Right kidney (tissue), 1 donor: ENCODE results near the gene EML6.

Source experiments
- DNase-seq: peaks from one replicate; pipeline ENCODE4 v3.0.0-alpha.2; 2016

The EML6 gene

GRCh38 chr2:54879598-54880332 is 156.3 kb downstream of the EML6 start:
- no peak for DNase-seq

DNA sequence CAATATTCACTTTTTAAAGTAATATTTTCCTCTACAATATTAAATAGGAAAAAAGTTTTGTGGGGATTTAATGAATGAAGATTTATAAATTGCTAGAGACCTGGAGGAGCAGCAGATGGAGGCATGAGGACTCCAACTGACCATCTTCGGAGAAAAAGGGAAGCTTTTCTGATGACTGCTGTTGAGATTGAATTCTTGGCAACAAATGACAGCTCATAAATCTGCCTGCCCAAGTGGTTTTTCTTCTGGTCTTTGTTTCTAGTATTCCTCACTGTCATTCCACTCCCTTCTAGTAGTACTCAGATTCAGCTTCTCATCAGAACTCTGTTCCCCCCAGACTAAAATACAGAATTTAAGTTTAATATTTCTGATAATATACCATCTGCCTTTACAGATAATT is 157.0 kb downstream of the EML6 start:
- DNase-seq = no peak

- no peak for DNase-seq
These were observed 158.3 kb downstream of the EML6 start for GRCh38 chr2:54881759-54882158.

- no peak for DNase-seq
These were observed 162.4 kb downstream of the EML6 start for GRCh38 chr2:54885891-54886290.

GRCh38 chr2:54887850-54888545 is 164.5 kb downstream of the EML6 start:
- no peak for DNase-seq

DNA sequence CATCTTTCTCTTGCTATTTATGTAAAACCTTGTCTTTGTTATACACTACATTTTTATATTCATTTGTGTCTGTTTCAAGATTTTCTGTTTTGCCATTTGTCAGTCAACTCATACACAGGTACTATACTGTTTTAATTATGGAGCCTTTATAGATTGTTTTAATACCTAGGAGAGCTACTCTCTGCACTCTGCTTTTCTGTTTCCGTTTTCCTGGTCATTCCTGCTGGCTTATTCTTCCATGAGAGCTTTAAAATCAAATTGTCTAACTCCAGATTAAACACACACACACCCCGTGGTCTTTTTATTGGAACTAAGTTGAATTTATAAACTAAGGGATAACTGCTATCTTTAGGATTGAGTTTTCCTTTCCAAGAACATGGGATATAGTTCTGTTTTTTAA is 165.6 kb downstream of the EML6 start:
- DNase-seq = no peak

DNA sequence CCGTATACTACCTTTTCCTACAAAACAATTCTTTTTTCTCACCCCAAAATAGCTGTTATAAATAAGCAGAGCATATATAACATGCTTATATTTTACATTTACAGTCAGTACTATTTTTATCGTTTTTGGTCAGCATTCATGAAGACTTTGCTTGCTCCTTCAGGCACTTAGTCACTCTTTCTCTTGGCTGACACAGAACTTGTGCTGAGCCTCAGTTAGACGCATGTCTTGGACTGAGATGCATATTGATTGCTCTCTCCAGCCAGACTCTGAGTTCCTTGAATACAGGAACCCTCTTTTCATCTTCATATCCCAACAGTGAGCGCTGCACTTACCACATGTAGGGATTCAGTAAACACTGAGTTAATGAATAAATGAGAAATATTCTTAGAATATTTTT is 168.4 kb downstream of the EML6 start:
- no peak for DNase-seq

DNA sequence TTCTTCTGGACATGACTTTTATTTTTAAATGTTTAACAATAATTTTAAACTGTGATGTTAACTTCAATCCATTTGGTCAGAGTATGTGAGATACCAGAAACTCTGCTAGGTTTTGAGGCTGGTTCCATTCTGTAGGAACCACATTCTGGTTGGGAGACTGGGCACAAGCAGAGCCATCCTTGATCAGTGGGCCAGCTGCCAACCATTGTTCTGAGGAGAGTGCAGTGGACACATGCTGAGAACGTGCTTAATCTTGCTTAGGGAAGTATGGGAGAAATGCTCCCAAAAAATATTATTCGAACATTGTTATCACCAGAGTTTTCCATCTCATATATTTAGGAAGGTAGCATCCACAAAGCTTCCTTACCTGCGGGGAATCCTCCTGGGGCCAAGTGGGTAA is 171.0 kb downstream of the EML6 start:
- no peak for DNase-seq

DNA sequence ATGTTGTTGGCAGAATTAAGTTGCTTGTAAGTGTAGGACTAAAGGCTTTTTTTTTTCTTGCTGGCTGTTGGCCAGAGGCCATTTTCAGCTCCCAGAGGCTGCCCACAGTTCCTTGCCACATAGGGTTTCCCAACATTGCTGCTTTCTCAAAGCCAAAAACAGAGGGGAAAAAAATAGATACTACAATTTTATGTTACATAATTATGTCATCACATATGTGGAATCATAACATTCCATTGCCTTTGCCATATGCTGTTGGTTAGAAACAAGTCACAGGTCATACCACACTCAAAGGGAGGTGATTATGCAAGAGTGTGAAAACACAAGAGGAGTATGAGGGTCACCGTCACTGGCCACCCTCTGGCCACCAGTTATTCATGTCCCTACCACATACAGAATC is 172.3 kb downstream of the EML6 start:
- DNase-seq = no peak

- no peak for DNase-seq
These were observed 174.2 kb downstream of the EML6 start for GRCh38 chr2:54897420-54898310.

DNA sequence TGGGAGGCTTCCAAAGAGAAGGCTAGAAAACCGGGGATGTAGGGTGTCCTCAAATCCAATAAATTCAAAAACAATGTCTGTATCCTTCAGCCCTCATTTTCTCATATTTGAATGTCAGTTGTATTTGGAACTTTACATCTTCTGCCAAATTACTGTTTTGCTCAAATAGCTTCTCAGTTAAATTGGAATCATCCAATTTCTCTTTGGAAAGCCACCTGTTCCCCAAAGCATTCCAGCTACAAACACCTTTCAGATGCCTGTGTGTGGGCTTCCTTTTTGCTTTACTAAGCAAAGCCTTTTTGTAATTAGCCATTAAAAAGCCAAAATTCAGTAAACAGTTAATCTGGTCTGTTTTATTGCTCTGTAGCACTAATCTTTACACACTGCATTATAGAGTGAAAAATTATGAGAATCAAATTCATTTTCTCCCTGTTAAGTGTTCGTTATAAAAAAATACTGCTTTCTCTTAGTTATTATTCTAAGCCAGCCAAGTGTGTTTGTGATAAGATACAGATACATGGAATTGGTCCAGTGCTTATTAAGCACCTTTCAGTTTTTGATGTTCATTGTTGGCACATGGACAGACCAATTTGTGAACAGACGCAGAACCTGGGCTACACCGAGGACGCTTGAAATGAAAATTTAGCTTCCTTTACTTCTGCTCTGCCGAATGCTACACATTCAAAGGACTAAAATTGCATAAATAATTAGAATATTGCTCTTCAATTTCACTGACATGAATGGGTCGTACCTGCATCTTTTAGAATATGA is 175.2 kb downstream of the EML6 start:
- no peak for DNase-seq

DNA sequence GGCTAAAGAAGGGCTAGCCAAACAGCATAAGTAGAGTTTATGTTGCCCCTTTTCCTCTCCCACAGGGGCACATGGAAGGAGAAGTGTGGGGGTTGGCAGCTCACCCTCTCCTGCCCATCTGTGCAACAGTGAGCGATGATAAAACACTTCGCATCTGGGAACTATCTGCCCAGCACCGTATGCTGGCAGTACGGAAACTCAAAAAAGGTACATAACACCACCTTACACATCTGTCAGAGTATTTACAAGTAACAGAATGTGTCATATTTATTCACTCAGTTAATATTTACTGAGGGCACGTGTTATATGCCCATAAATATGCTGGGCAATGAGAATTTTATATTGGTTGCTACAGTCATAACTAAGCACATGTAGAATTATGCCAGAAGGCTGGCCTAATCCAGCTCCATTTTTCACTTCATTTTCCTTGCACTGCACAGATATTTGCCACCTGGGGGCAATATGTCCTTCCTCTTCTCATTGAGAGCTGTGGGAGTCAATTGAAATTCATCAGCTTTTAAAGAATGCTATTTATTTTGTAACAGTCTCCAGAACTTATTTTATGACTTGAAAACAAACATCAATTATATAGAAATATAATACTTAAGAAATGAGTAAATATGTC is 176.2 kb downstream of the EML6 start:
- DNase-seq = no peak

GRCh38 chr2:54901224-54901986 is 177.9 kb downstream of the EML6 start:
- no peak for DNase-seq

GRCh38 chr2:54902763-54903162 is 179.3 kb downstream of the EML6 start:
- DNase-seq = no peak

GRCh38 chr2:54903736-54904554 is 180.5 kb downstream of the EML6 start:
- no peak for DNase-seq

- DNase-seq = no peak
These were observed 181.4 kb downstream of the EML6 start for GRCh38 chr2:54904836-54905235.

DNA sequence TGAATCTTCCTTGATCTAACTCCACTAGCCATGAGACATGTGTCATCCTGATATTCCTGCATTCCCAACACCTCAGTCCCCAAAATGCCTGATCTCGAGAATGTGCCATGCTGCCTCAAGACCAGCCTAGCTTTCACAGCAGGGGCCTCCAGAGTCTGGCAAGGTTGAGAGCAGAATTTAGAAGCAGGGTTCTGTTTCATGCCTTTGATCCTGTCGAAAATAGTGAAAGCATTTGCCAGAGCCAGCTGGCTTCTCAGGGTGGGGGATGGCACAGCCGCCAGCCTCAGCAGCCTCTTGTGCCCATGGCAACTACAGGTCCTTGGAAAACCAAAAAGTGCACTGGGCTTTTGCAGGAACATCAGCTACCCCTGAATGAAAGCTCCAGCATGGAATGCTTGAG is 183.3 kb downstream of the EML6 start:
- no peak for DNase-seq

GRCh38 chr2:54907663-54908062 is 184.2 kb downstream of the EML6 start:
- no peak for DNase-seq

GRCh38 chr2:54908591-54908990 is 185.1 kb downstream of the EML6 start:
- DNase-seq = no peak

- no peak for DNase-seq
These were observed 185.5 kb downstream of the EML6 start for GRCh38 chr2:54909001-54909400.
